Stimulated activated CD8-positive, alpha-beta memory T cell treated with anti-CD3 and anti-CD28 coated beads, Interleukin-12 subunit alpha, Interleukin-12 subunit beta, amount 100 ng/mL, for 24 hours (primary cell): ENCODE measurements around the gene EPS8L1.
"Not testable (repeated sequence)": the region's sequence is repeated elsewhere in the genome, so short reads cannot be mapped to it uniquely, and the experiment has no call there.

Experiments
- DNase-seq: peaks from one replicate; pipeline ENCODE4 v3.0.0-alpha.2; 2020; ENCODE audit errors: extremely low read depth

Gene EPS8L1

DNA sequence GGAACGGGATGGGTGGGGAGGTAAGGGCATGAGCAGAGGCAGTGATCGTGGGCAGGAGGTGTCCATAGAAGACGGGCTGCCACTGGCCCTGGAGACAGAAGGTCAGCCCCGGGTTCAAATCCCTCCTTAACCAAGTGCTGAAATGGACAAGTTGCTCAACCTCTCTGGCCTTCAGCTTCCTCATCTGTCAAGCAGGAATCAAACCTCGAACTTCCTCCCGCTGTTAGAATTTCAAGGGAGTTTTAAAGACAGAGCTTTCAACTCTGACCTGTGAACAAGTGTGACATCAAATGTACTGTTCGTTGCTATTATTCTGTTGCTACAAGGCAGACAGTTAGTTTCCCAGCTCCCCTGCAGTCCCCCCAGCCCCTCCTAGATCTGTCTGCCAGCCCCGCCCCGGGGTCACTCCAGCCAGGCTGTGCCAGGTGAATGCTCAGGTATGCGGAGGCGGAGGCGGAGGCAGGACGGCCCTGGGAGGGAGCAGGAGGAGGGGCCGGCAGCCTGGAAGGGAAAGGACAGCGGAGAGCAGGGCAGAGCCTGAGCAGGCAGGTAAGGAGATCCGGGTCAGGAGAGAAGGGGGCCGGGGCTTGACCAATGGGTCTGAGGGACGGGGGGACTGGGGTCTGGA, at the start of gene EPS8L1:
EPS8L1 (plus strand) TSS at position 499 of the 628 bp plus-strand sequence. CDS start 576 bp downstream, outside the sequence.
- DNase-seq: no peak

DNA sequence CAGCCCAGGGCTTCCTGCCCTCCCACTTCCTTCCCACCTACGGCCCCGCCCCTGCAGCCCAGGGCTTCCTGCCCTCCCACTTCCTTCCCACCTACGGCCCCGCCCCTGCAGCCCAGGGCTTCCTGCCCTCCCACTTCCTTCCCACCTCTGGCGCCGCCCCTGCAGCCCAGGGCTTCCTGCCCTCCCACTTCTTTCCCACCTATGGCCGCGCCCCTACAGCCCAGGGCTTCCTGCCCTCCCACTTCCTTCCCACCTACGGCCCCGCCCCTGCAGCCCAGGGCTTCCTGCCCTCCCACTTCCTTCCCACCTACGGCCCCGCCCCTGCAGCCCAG, 48.6 kb upstream of the EPS8L1 start:
- not testable (repeated sequence) for DNase-seq

DNA sequence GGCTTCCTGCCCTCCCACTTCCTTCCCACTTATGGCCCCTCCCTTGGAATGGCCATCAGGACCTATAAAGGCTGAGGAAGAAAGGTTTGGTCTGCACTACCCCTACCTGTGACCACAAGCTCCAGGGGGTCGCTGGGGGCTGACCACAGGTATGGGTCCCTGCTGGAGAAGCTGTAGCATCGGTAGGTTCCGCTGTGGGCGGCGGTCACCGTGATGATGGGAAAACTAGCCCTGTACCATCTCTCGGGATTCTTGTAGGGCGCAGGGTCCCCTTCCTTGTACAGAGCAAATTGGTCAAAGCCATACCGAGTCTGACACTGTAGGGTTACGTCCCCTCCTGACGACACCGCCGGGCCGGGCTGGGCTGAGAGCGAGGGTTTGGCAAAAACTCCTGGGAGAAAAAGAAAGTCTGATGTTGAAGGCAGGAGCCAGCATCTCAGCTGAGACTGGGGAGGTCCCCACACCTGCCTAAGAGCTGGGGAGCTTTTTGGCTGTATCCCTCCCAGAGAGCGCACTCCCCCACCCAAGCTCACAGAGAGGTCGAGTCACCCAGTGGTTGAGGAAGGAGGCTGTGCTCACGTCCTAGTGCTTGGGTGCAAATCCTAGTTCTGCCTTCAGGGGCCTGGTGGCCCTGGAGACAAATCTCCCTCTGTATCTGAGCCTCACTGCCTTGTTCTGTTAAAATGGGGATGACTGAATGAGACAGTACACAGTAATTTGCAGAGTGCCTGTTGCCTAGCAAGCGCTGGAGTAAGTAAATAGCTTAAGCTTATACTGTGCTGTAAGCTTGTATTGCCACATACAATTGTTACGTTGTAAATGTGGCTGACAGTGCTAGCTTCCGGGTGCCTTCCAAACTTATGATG, 48.0 kb upstream of the EPS8L1 start:
- no peak for DNase-seq

DNA sequence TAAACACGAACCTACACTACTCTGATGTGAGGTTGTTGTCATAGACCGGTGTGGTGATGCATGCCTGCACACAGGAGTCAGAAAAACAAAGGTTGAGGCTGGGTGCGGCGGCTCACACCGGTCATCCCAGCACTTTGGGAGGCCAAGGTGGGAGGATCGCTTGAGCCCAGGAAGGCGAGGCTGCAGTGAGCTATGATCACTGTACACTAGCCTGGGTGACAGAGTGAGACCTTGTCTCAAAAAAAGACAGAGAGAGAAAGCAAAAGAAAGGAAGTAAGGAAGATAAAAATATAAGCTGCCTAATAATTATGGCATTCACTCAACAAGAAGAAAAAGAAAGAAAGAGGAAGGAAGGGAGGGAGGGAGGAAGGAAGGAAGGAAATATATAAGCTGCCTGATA, 46.9 kb upstream of the EPS8L1 start:
- DNase-seq: no peak

DNA sequence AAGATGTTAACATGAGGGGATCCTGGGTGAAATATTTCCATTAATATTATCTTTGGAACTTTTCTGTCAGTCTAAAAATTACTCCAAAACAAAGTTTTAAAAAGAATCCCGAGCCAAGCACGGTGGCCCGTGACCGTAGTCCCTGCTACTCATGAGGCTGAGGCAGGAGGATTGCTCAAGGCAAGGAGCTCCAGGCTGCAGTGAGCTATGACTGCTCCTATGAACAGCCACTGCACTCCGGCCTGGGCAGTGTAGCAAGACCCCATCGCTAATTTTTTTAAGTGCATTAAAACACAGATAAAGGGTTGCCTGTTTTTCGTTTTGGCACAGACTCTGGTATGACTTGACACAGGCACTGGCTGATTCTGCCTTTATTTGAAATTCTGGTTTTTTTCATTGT, 44.5 kb upstream of the EPS8L1 start:
- no peak for DNase-seq

DNA sequence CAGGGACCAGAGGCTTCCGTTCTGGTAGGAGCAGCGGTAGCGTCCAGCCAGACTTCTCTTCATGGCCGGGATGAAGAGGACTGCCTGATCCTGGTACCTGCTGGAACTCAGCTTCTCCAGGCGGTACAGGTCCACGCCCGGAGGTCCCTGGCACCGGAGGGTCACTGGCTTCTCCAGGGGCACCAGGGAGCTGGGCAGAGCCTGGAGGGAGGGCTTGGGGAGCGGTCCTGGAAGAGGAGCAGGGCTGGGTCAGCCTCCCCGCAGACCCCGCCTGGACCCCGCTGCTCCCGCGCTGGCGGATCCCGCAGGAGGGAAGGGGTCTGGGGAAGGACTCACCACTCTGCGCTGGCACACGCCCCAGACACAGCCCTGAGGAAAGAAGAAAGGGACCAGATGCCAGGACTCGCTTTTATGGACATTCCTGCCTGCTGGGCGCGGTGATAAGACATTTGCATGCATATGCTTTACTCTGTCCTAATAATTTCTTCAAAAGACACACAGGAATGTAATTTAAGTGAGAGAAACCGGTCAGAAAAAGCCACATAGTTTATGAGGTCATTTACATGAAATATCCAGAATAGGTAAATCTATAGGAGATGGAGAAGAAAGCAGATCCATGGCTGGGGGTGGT, 43.4 kb upstream of the EPS8L1 start:
- no peak for DNase-seq

DNA sequence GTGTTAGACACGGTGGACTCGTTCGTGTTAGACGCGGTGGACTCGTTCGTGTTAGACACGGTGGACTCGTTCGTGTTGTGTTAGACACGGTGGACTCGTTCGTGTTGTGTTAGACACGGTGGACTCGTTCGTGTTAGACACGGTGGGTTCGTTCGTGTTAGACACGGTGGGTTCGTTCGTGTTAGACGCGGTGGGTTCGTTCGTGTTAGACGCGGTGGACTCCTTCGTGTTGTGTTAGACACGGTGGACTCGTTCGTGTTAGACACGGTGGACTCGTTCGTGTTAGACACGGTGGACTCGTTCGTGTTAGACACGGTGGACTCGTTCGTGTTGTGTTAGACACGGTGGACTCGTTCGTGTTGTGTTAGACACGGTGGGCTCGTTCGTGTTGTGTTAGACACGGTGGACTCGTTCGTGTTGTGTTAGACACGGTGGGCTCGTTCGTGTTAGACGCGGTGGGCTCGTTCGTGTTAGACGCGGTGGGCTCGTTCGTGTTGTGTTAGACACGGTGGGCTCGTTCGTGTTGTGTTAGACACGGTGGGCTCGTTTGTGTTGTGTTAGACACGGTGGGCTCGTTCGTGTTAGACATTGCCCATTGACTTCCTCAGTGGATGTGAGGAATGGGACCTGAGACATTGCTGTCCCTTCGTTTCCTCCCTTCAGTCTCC, 42.6 kb upstream of the EPS8L1 start:
- DNase-seq: not testable (repeated sequence)

DNA sequence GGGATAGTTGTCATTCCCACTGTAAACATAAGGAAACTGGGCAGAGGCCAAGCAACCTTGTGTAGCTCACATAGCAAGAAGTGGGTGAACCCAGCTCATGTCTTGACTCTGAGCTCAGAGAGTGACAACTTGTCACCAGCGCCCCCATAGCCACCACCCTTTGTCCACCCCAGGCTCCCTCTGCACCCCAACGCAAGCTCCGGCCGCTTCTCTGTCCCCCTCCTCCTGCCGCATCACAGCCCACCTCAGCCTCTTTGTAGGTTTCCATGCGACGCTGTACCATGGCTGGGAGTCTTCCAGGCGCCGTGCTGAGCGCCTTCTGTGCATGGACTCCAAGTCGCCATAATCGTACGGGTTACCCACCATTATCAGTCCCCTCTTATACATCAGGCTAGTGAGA, 40.9 kb upstream of the EPS8L1 start:
- DNase-seq: no peak

DNA sequence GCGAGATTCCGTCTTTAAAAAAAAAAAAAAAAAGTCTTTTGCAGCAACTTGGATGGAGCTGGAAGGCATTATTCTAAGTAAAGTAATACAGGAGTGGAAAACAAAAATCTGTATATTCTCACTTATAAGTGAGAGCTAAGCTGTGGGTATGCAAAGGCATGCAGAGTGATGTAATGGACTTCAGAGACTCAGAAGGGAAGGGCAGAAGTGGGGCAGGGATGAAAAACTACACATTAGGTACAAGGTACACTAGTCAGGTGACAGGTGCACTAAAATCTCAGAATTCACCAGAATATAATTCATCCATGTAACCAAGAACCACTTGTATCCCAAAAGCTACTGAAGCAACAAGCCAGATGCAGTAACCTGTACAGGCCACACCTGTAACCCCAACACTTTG, 39.6 kb upstream of the EPS8L1 start:
- DNase-seq: no peak

DNA sequence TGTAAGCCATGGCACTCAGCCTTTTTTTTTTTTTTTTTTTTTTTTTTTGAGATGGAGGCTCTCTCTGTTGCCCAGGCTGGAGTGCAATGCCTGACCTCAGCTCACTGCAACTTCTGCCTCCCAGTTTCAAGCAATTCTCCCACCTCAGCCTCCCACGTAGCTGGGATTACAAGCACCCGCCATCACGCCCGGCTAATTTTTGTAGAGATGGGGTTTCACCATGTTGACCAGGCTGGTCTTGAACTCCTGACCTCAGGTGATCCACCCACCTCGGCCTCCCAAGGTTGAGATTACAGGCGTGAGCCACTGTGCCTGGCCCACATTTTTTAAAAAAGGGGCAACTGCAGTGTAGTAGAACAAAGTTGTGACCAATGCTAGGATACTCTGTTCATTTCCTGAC, 38.1 kb upstream of the EPS8L1 start:
- DNase-seq: not testable (repeated sequence)

DNA sequence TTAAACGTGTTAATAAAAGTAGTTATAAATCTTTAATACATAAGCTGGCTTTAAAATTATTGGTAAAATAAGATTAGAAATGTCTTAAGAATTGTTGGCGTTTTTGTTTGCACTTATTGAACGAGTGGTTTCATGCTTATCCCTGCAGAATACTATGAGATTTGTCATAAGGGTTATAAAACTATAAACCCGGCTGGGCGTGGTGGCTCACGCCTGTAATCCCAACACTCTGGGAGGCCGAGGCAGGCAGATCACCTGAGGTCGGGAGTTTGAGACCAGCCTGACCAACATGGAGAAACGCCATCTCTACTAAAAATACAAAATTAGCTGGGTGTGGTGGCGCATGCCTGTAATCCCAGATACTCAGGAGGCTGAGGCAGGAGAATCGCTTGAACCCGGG, 35.0 kb upstream of the EPS8L1 start:
- DNase-seq: not testable (repeated sequence)

DNA sequence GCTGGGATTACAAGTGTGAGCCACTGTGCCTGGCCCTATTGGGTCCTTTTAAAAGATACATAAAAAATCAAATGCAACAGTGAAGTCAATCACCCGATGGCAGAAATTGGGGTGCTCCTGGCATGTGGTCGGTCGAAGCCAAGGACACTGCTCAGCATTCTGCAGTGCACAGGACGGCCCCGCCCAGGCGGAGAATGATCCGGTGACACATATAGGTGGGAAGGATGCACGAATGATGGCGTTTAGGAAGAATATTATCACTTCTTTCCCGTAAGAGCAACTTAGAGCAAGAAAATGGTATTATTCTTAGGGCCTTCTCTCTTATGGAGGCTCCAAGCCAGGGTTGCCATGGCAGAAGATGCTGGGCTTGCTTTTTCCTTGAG, 34.4 kb upstream of the EPS8L1 start:
- no peak for DNase-seq

DNA sequence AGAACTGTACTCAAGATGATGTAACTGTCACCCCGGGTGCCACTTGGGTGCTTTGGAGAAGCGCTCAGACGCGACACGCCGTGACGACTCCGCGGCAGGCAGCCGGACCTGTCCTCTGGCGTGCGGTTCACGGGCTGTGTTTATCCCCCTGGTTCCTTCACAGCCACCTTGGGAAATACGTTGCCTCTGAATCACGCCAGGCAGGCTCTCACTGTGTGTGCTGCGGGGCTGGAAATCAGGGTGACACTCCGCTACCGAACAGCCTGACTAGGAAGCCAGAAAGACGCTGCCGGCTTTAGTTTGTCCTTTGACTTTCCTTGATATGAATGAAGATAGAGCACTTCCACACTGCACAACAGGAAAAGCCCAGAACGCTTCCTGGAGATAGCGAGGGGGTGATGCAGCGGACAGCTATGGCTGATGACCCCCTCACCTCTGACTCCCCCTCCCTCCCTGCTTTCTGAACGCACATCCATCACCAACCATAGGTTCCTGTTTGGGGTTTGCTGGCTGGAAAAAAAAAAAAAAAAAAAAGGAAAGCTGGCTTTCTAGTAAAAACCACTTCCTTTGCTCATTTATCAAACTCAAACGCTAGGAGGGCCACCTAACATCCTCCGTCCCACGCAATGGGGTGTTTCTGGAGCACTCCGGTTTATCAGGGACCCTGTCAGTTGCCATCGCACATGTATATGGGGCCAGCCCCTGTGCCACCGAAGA, 33.9 kb upstream of the EPS8L1 start:
- no peak for DNase-seq

DNA sequence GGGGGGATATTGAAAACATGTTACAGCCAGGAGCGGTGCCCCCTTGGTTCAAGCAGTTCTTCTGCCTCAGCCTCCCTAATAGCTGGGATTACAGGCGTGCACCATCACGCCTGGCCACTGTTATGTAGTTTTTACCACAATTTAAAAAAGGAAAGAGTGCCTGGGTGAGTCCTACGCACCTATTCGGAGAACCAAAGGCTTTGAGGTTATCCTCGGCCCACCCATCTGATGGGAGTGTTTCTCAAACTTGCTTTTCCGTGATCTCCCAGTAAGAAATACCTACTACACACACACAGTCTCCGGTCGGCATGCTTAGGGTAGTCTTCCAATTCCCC, 33.4 kb upstream of the EPS8L1 start:
- DNase-seq: no peak

DNA sequence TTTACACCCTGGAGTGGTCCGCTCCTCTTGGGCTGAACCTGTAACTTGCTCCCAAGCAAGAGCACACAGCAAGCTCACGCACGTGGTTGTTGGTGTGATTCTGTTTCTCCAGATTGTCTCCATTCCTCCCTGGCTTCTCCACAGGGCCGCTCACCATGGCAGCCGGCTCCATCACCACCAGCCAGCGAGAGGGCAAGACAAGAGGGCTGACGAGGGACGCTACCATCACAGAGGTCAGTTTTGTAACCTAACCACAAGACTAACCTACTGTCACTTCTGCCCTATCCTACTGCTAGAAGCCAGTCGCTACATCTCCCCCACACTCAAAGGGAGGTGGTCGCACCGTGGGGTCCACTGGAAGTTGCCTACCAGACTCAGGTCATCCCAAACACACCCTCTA, 33.0 kb upstream of the EPS8L1 start:
- DNase-seq: no peak

DNA sequence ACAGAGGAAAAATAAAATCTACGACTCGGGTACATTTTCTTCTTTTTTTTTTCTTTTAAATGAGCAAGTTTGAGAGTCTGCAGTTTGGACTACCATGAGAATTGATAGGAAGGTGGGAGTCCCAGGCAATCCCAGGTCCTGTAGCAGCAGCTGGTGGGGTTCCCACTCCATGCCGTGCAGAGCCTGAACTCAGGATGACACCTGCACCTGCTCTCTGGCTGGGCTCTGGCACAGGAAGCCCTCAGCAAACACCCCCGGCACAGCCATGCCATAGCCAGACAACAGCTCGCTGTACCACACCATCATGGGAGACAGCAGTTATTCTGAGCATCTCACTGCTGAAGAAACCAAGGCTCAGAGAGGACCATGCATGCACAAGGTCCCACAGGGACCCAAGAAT, 31.4 kb upstream of the EPS8L1 start:
- no peak for DNase-seq

DNA sequence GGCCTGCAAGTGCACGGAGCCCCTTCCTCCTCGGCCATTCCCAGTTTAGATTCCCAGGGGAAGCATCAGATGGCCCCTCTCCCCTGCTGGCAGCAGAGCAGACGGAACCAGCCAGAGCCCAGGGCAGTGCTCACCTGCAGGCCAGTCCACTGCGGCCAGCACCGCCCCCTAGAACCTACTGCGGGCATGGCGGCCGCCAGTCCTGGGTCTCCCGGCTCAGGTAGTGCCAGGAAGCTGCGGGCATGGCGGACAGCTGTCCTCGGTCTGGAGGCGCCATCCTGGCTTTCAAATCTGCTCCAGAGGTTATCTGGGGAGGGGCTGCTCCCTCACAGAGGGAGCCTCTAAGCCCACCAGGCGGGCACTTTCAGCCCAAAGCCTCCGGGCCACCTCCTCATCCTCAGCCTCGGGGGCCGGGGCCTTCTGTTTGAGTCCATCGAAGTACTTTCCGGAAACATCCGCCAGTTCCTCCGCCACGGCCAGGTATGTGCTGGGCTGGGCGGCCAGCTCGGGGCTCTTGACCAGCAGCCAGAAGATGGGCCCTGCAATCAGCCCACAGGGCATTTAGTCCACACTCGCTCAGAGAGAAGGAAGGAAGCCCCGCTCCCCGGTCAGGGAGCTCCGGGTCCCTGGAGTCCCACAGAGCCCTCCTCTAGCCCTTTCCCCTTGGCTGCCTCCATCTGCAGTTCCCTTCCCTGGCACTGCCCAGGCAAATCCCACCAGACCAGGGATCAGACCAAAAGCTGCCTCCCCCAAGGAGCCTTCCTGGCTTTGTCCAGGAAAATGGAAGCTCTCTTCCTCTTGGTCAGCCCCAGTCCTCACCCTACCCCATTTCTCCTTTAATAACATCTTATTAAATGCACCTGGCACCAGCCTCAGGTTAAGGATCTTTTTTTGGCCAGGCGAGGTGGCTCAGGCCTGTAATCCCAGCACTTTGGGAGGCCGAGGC, 30.6 kb upstream of the EPS8L1 start:
- DNase-seq: no peak

DNA sequence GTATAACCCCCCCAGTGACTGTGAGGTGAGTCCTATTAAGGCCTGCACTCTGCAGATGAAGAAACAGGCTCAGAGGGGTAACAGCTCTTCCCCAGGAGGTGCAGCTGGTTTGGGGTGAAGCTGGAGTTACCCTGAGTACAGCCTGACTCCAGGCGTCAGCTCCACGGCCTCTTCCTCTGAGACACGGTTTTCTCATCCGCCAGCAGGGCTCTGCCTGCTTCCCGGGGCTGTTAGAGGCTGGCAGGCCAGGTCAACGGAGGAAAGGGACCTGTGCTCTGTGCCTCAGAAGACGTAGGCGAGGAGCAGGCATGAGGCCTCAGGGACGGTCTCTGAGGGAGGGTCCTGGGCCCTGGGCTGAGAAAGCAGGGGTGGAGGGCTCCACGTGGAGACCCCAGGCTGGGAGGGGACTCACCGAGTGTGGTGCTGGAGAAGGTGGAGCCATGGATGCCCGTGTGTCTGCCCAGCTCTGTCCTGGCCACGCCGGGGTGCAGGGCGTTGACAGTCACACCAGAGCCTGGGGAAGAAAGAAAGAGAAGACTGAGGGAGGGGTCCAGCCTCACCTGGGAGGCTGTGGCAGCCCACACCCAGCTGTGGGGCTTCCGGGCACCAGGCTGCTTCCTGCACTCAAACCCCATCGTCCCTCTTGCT, 28.6 kb upstream of the EPS8L1 start:
- no peak for DNase-seq

DNA sequence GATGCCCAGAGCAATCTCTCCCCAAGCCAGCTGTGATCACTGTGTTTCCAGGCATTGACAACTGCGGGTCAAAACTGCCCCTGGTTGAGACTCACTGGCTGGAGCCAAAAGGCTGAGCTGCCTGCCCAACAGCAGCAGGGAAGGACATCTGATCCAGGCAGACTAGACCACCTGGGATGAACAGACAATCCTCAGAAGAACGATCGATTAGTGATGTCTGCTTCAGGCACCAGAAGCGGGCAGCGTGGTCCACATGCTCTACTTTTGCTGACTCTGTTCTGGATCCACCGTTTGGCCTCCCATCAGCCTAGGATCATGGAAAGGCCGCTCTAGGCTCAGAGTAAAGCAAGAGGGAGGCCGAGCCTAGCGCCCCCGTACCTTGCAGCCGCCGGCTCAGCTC, 27.7 kb upstream of the EPS8L1 start:
- no peak for DNase-seq

DNA sequence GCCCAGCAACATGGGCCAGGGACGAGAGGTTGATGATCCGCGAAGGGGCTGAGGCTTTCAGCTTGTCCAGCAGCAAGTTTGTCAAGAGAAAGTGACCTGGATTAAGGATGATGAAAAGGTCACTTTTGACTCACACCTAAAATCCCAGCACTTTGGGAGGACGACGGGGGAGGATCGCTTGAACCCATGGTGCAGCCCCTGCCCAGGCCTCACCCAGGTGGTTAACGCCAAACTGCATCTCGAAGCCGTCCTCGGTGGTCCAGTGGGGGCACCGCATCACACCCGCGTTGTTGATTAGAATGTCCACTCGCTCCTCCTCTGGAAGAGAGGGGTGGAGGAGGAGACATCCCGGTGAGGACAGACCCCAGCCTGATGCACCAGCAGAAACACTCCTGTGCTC, 27.2 kb upstream of the EPS8L1 start:
- DNase-seq: no peak
